IMR-90 (cell line): Measurements from ENCODE around the gene CKB. TPM values are rescaled to one million over a fixed set of nuclear protein-coding genes. Genes with fewer than 3 reads are reported as not detected.

Experiments
- ATAC-seq: fragments of 200-7000 bp; cut with Tn5 transposase; 2 replicates; pipeline ENCODE4 v1.9.1; 2020; ENCODE audit warnings: low read depth, mild to moderate bottlenecking, moderate library complexity
- BruUV-seq: library from RNA; stranded (reverse); fragments of 400-500 nt; replicated peaks from 2 replicates; lab custom pipeline; 2021; lab: Mats Ljungman, UMichigan
- CTCF ChIA-PET: fragments of 300-600 bp; formaldehyde crosslinking; extraction: SDS; loops from one replicate; lab custom pipeline; 2021; ENCODE audit warnings: antibody characterized with exemption; lab: Yijun Ruan, JAX
- POLR2A ChIA-PET: fragments of 300-600 bp; sonication (Branson Sonifier 250); formaldehyde crosslinking; loops from one replicate; lab custom pipeline; 2022; ENCODE audit warnings: antibody characterized with exemption; ENCODE audit not compliant: unreplicated experiment; lab: Charles Lee
- DNase-seq: peaks from one replicate; pipeline ENCODE4 v3.0.0; 2013
- H2AFZ ChIP-seq: replicated peaks from 2 replicates; pipeline ENCODE3; 2013; ENCODE audit warnings: low read length, mild to moderate bottlenecking; ENCODE audit not compliant: poor library complexity
- H2AK5ac ChIP-seq: 2 replicates; pipeline ENCODE4 v1.6.1; 2013; ENCODE audit warnings: low read depth, low read length, inconsistent platforms
- H2AK9ac ChIP-seq: replicated peaks from 2 replicates; pipeline ENCODE3; 2013; ENCODE audit warnings: mild to moderate bottlenecking, low read depth, low read length, moderate library complexity; ENCODE audit not compliant: poor library complexity
- H2BK120ac ChIP-seq: 2 replicates; pipeline ENCODE4 v1.6.1; 2013; ENCODE audit warnings: low read depth, low read length, inconsistent platforms
- H2BK15ac ChIP-seq: 3 replicates; pipeline ENCODE4 v1.6.1; 2013; ENCODE audit warnings: low read depth, low read length, inconsistent platforms
- H2BK20ac ChIP-seq: 2 replicates; pipeline ENCODE4 v1.6.1; 2013; ENCODE audit warnings: low read depth, mild to moderate bottlenecking, inconsistent platforms, low read length, moderate library complexity
- H2BK5ac ChIP-seq: 2 replicates; pipeline ENCODE4 v1.6.1; 2013; ENCODE audit warnings: mild to moderate bottlenecking, low read depth, low read length, inconsistent platforms; ENCODE audit not compliant: poor library complexity, severe bottlenecking
- H3K14ac ChIP-seq: replicated peaks from 2 replicates; pipeline ENCODE4 v1.6.1; 2013; ENCODE audit warnings: low read depth, low read length, inconsistent platforms
- H3K18ac ChIP-seq: 2 replicates; pipeline ENCODE4 v1.6.1; 2013; ENCODE audit warnings: low read depth, low read length, control low read depth
- H3K23ac ChIP-seq: 2 replicates; pipeline ENCODE4 v1.6.1; 2013; ENCODE audit warnings: low read depth, low read length, inconsistent platforms
- H3K27ac ChIP-seq: 2 replicates; pipeline ENCODE4 v1.5.1; 2013; ENCODE audit warnings: mild to moderate bottlenecking, control low read depth, low read length; ENCODE audit not compliant: insufficient read depth
- H3K27me3 ChIP-seq: 2 replicates; pipeline ENCODE4 v1.6.1; 2013; ENCODE audit warnings: low read length; ENCODE audit not compliant: control insufficient read depth, insufficient read depth
- H3K36me3 ChIP-seq: 2 replicates; pipeline ENCODE4 v1.6.1; 2013; ENCODE audit warnings: low read length, mixed read lengths; ENCODE audit not compliant: control insufficient read depth, insufficient read depth
- H3K4ac ChIP-seq: 2 replicates; pipeline ENCODE4 v1.6.1; 2013; ENCODE audit warnings: low read depth, low read length, inconsistent platforms
- H3K4me1 ChIP-seq: 2 replicates; pipeline ENCODE4 v1.6.1; 2013; ENCODE audit warnings: low read length, mixed read lengths; ENCODE audit not compliant: control insufficient read depth, insufficient read depth
- H3K4me2 ChIP-seq: 2 replicates; pipeline ENCODE4 v1.6.1; 2013; ENCODE audit warnings: low read depth, mild to moderate bottlenecking, control low read depth, low read length, moderate library complexity
- H3K4me3 ChIP-seq: 2 replicates; pipeline ENCODE4 v1.5.1; 2013; ENCODE audit warnings: low read depth, mild to moderate bottlenecking, control low read depth, low read length, moderate library complexity; ENCODE audit not compliant: insufficient read depth
- H3K56ac ChIP-seq: 2 replicates; pipeline ENCODE4 v1.6.1; 2013; ENCODE audit warnings: low read length, inconsistent platforms; ENCODE audit not compliant: insufficient read depth; ENCODE audit errors: extremely low read depth
- H3K79me1 ChIP-seq, 2 experiments: 2 replicates each; pipeline ENCODE4 v1.6.1; 2013; ENCODE audit warnings: low read length in 2 of 2, inconsistent platforms in 1 of 2, low read depth in 1 of 2
- H3K9ac ChIP-seq: 2 replicates; pipeline ENCODE4 v1.6.1; 2013; ENCODE audit warnings: low read depth, low read length, control low read depth
- H3K9me1 ChIP-seq: 2 replicates; pipeline ENCODE4 v1.6.1; 2013; ENCODE audit warnings: low read length, inconsistent platforms; ENCODE audit not compliant: insufficient read depth
- H3K9me3 ChIP-seq: 2 replicates; pipeline ENCODE4 v1.6.1; 2013; ENCODE audit warnings: low read length; ENCODE audit not compliant: control insufficient read depth, insufficient read depth
- H4K20me1 ChIP-seq: 2 replicates; pipeline ENCODE4 v1.6.1; 2013; ENCODE audit warnings: low read length, inconsistent platforms; ENCODE audit not compliant: insufficient read depth
- H4K5ac ChIP-seq: 2 replicates; pipeline ENCODE4 v1.6.1; 2013; ENCODE audit warnings: mild to moderate bottlenecking, low read depth, low read length, control low read depth
- H4K8ac ChIP-seq, 2 experiments: 2 replicates each; pipeline ENCODE4 v1.6.1; 2013; ENCODE audit warnings: low read depth in 2 of 2, low read length in 2 of 2, control low read depth in 1 of 2, inconsistent platforms in 1 of 2
- H4K91ac ChIP-seq: 2 replicates; pipeline ENCODE4 v1.6.1; 2013; ENCODE audit warnings: low read depth, low read length, inconsistent platforms; ENCODE audit not compliant: insufficient read depth
- FOS ChIP-seq: fragments of 150-350 bp; IDR thresholded peaks from 2 replicates; pipeline ENCODE4 v1.6.1; 2016; ENCODE audit warnings: low read depth, low read length
- MAFK ChIP-seq: IDR thresholded peaks from 2 replicates; pipeline ENCODE4 v1.6.1; 2012; ENCODE audit warnings: low read depth, low read length, improper control_type of control experiment
- MAZ ChIP-seq: IDR thresholded peaks from 2 replicates; pipeline ENCODE4 v1.6.1; 2012; ENCODE audit warnings: low read depth, mild to moderate bottlenecking, low read length, improper control_type of control experiment, moderate library complexity, borderline replicate concordance
- NFE2L2 ChIP-seq: fragments of 150-350 bp; IDR thresholded peaks from 2 replicates; pipeline ENCODE4 v1.6.1; 2016; ENCODE audit warnings: low read depth, mild to moderate bottlenecking, low read length
- RAD21 ChIP-seq: IDR thresholded peaks from 2 replicates; pipeline ENCODE4 v1.6.1; 2012; ENCODE audit warnings: low read length, improper control_type of control experiment
- RCOR1 ChIP-seq: IDR thresholded peaks from 2 replicates; pipeline ENCODE4 v1.6.1; 2012; ENCODE audit warnings: mild to moderate bottlenecking, low read length, improper control_type of control experiment; ENCODE audit not compliant: insufficient replicate concordance
- RFX5 ChIP-seq: IDR thresholded peaks from 2 replicates; pipeline ENCODE4 v1.8.0; 2012; ENCODE audit warnings: low read depth, mild to moderate bottlenecking, low read length, moderate library complexity
- SMC3 ChIP-seq: fragments of 150-350 bp; IDR thresholded peaks from 2 replicates; pipeline ENCODE4 v1.6.1; 2016; ENCODE audit warnings: low read depth, mild to moderate bottlenecking, antibody characterized with exemption, low read length, moderate library complexity
- USF2 ChIP-seq: fragments of 150-350 bp; IDR thresholded peaks from 2 replicates; pipeline ENCODE4 v1.6.1; 2017; ENCODE audit warnings: mild to moderate bottlenecking, antibody characterized with exemption, low read length, low read depth
- WGBS, 2 experiments: methylation state at CpG; one replicate each; pipeline versions ENCODE4 v1.1.5 to v1.1.7; 2013; ENCODE audit warnings: missing lambda C conversion rate in 2 of 2; ENCODE audit not compliant: insufficient read length in 1 of 2; ENCODE audit errors: extremely low coverage in 2 of 2; 5-methylcytosine and 5-hydroxymethylcytosine counted together
- dilution Hi-C: fragments of 300-500 bp; cut with HindIII; formaldehyde crosslinking; loops from one replicate; pipeline ENCODE4 v1.14.3; 2018; ENCODE audit warnings: low sequenced_read_pairs; ENCODE audit not compliant: unreplicated experiment
- in situ Hi-C: fragments of 300-500 bp; cut with MboI; formaldehyde crosslinking; loops from 3 replicates; pipeline ENCODE4 v1.14.3; 2019; ENCODE audit warnings: low sequenced_read_pairs, inconsistent platforms, mixed read lengths
- intact Hi-C: fragments of 100-400 bp; cut with micrococcal nuclease; formaldehyde crosslinking; loops from 2 replicates; pipeline ENCODE4 v1.10.0; 2022
- polyA plus RNA-seq, 3 experiments: library from polyadenylated mRNA; depleted of rRNA; stranded (reverse); fragments of >200 nt; gene quantifications; 2 replicates each; pipeline ENCODE4 v1.2.3, GENCODE V29; 2012; ENCODE audit warnings: low replicate concordance in 1 of 3
- total RNA-seq: library from RNA; depleted of rRNA; stranded (reverse); fragments of >200 nt; gene quantifications from 2 replicates; pipeline ENCODE4 v1.2.3, GENCODE V29; 2012

CKB gene
- total and polyA plus RNA-seq, 2 of the 4 experiments (the other 2 are of a cell fraction): 17.7 to 82.6 TPM

GRCh38 chr14:103535891-103536565, 13.4 kb upstream of the CKB start:
- no peak overlapping the region for H3K14ac ChIP-seq
- no peak overlapping the region for H3K4ac ChIP-seq
- peaks cover 9% of the 10 kb centered on the region for H3K4me1 ChIP-seq
- no peak overlapping the region for H2BK120ac ChIP-seq
- no peak overlapping the region for H2BK5ac ChIP-seq
- H4K8ac ChIP-seq: no peak overlapping the region
- no peak overlapping the region for H2AFZ ChIP-seq
- no TSS peak for BruUV-seq
- POLR2A ChIA-PET: no interaction called here
- H3K9me3 ChIP-seq: no peaks in the 10 kb centered on the region
- dilution Hi-C loops: no loop called here
- intact Hi-C loops: no loop called here
- H3K56ac ChIP-seq: no peak overlapping the region
- H4K91ac ChIP-seq: no peak overlapping the region
- peaks cover 11% of the 10 kb centered on the region; the same call in 1 of the 2 replicates for H3K36me3 ChIP-seq
- H4K20me1 ChIP-seq: peaks cover 11% of the 10 kb centered on the region; the same call in 1 of the 2 replicates
- H3K4me2 ChIP-seq: no peak overlapping the region
- H3K27ac ChIP-seq: no peak overlapping the region
- peaks cover 0 to 15% of the 10 kb centered on the region in 2 experiments; a peak in 2 of 4 replicates for H3K79me1 ChIP-seq
- no peak overlapping the region for H3K4me3 ChIP-seq
- in situ Hi-C loops: no loop called here
- 84% methylated on average over 9 of the region's 11 CpGs; no CpG with 5 or more reads in 1 of the 2 experiments for WGBS, 2 experiments
- H2AK9ac ChIP-seq: no peak overlapping the region
- H3K23ac ChIP-seq: no peak overlapping the region
- H3K18ac ChIP-seq: no peak overlapping the region
- TF ChIP-seq MAZ (no peak), RAD21 (no peak), RFX5 (no peak), RCOR1 (no peak), FOS (no peak), SMC3 (no peak), USF2 (no peak), NFE2L2 (no peak), MAFK (no peak)
- no peak overlapping the region for H2BK15ac ChIP-seq
- no peaks in the 10 kb centered on the region for H3K9me1 ChIP-seq
- no peak for ATAC-seq
- CTCF ChIA-PET: no interaction called here
- no peak overlapping the region for H4K5ac ChIP-seq
- no peak for DNase-seq
- no peak overlapping the region for H2BK20ac ChIP-seq
- no peak overlapping the region for H2AK5ac ChIP-seq
- H3K9ac ChIP-seq: no peak overlapping the region
- no peaks in the 10 kb centered on the region for H3K27me3 ChIP-seq
